ENCODE results near the gene NRBP1.

The NRBP1 gene

GRCh38 chr2:27381577-27382181 lies 46.8 kb upstream of the NRBP1 start:
- DNase-seq (ENCODE audit: extremely low read depth, low read depth), result no peak
- no peak for TF ChIP-seq CTCF (IDR thresholded peaks at IDR 0.05; ENCODE audit: low read depth, low read length, missing control alignments)
- H3K4me3 ChIP-seq (replicated peaks; ENCODE audit: low read depth, low read length), result no peak overlapping the region

GRCh38 chr2:27390822-27391679 lies 37.4 kb upstream of the NRBP1 start:
- no peak overlapping the region for H3K4me3 ChIP-seq (replicated peaks; ENCODE audit: low read depth, low read length)
- DNase-seq (ENCODE audit: extremely low read depth, low read depth), result no peak
- TF ChIP-seq CTCF (IDR thresholded peaks at IDR 0.05; ENCODE audit: low read depth, low read length, missing control alignments), result no peak

DNA sequence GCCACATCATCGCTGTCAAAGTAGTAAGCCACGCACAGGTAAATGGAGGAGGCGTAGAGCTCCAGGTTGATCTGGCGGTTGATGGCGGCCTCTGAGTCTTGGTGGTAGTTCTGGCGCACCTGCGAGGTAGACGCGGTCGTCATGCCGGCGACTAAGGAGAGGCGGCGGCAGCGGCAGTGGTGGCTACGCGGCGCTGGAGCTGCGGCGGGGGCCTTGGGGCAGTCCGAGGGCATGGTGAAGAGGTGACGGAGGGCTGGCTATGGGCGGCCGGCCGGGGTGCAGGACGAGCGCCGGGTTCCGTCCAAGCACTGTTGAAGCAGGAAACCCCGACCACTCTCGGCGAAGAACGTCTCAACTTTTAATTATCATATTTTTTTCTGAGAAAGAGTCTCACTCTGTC lies 35.2 kb upstream of the NRBP1 start:
- no peak overlapping the region for H3K4me3 ChIP-seq (replicated peaks; ENCODE audit: low read depth, low read length)
- no peak for TF ChIP-seq CTCF (IDR thresholded peaks at IDR 0.05; ENCODE audit: low read depth, low read length, missing control alignments)
- no peak for DNase-seq (ENCODE audit: extremely low read depth, low read depth)

- no peak overlapping the region for H3K4me3 ChIP-seq (replicated peaks; ENCODE audit: low read depth, low read length)
- no peak for TF ChIP-seq CTCF (IDR thresholded peaks at IDR 0.05; ENCODE audit: low read depth, low read length, missing control alignments)
- DNase-seq (ENCODE audit: extremely low read depth, low read depth), result no peak
Observed at GRCh38 chr2:27398962-27399361, 29.5 kb upstream of the NRBP1 start.

- DNase-seq (ENCODE audit: extremely low read depth, low read depth), result no peak
- TF ChIP-seq CTCF (IDR thresholded peaks at IDR 0.05; ENCODE audit: low read depth, low read length, missing control alignments), result no peak
- H3K4me3 ChIP-seq (replicated peaks; ENCODE audit: low read depth, low read length), result no peak overlapping the region
Observed at GRCh38 chr2:27400348-27401135, 27.9 kb upstream of the NRBP1 start.

GRCh38 chr2:27407798-27408491 lies 20.5 kb upstream of the NRBP1 start:
- DNase-seq (ENCODE audit: extremely low read depth, low read depth), result peak; percentile 46
- peak; percentile 54 for TF ChIP-seq CTCF (IDR thresholded peaks at IDR 0.05; ENCODE audit: low read depth, low read length, missing control alignments)
- peak overlapping the region; percentile 98 for H3K4me3 ChIP-seq (replicated peaks; ENCODE audit: low read depth, low read length)
